SKM-1 (cell line): ENCODE data around the gene ZNF474.

Experiments
- DNase-seq: peaks from one replicate; lab custom pipeline; 2025; ENCODE audit not compliant: unreplicated experiment; lab: John Stamatoyannopoulos, UW

Gene ZNF474

DNA sequence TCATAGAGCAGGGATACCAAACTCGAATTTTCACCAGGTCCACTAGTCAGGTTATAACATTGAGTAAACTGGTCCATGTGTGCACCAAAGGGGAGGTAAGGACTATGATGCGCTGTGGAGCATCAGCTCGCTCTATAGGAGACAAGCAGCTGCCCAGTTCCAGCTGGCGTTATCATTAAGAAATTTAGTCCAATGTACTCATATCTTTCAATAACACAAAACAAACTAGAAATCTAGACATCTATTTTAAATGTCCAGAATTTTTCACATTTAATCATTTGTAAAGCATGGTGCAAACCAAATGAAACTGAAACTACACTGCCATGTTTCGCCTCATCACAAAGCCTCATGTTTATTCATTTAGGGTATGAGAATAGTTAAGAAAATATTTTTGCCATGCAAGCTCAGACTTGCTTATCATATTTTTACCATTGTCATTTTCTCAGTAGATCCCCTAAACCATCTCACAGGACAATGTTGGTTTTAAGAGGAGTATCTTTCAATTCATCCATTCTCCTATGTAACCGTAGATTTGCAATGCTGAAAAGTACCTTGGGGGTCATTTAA, 50.9 kb downstream of the ZNF474 start:
- no peak for DNase-seq

- no peak for DNase-seq
Observed at GRCh38 chr5:122180863-122181548, 51.7 kb downstream of the ZNF474 start.

DNA sequence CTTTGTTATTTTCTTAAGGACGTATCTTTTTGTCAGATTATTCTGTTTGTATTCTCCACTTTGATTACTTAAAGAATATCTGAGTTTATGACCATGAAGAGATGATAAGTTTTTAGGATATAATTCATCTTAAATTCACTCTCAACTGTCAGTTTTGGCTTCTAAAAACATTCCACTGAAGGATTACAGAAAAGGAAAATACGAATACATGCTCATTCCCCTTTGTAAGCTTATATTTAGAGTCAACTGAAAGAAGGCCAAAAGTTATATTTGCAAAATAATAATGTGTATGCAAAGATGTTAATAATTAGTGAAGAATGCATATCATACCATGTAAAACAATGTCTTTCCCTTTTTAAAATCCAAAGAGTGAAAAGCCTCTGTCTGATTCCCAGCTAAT, 52.5 kb downstream of the ZNF474 start:
- DNase-seq = no peak

- DNase-seq = no peak
Observed at GRCh38 chr5:122182491-122182921, 53.2 kb downstream of the ZNF474 start.

DNA sequence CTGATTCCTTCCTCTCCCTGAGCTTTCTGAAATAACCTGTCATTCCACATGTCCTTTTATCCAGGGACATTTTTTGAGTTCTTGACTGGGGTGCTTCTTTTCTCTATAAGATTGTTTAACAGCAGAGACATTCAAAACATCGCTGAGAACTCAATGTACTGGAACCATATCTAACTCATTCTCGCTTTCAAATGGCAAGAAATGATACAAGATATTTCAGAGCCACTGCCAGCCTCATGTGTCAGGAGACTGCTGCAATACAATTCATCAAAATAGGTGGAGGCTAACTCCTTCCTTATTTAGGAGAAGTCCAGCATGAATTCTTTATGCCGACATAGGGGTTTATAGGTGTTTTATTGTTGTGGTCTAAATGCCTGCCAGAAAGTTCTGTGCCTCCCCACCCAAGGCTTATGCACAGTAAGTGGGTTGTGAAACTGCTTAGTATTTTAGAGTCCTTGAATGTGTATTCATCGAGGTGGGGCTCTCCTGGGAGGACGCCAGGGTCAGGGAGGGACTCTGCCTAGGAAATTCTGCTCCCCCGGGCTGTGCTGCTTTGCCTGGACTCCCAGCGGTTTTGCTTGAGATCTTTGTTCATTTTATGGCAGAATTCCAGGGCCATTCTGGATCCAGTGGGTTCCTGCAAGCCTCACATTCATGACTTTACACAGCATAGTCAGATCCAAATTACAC, 53.9 kb downstream of the ZNF474 start:
- DNase-seq = no peak

GRCh38 chr5:122183788-122184170, 54.4 kb downstream of the ZNF474 start:
- DNase-seq = no peak

DNA sequence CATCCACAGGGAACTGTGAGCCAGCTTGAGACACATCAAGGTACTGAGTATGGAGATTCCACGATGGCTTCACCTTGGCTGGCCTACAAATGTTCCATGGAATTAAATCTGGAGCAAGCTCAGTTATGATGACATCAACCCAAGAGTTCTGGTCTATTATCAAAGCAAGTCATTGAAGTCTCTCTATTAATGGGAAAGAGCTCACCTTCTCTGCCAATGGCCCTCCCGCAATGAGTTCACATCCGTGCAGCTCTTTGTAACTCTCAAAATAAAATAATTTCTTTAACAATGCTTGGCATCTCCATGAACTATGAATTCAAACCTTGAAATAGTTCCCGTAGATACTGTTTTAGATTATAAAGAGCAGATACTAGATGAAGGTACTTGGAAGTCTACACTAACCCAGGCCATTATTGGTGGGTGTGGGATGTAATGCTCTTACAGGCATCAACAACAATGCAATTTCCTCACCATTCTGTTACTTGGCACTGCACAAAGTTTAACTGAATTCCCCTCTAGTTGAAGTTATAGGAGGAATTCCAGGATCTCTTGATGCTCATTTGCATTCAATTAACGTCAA, 55.4 kb downstream of the ZNF474 start:
- no peak for DNase-seq

- no peak for DNase-seq
Observed at GRCh38 chr5:122187426-122187825, 58.1 kb downstream of the ZNF474 start.

- DNase-seq = no peak
Observed at GRCh38 chr5:122190156-122190555, 60.8 kb downstream of the ZNF474 start.

DNA sequence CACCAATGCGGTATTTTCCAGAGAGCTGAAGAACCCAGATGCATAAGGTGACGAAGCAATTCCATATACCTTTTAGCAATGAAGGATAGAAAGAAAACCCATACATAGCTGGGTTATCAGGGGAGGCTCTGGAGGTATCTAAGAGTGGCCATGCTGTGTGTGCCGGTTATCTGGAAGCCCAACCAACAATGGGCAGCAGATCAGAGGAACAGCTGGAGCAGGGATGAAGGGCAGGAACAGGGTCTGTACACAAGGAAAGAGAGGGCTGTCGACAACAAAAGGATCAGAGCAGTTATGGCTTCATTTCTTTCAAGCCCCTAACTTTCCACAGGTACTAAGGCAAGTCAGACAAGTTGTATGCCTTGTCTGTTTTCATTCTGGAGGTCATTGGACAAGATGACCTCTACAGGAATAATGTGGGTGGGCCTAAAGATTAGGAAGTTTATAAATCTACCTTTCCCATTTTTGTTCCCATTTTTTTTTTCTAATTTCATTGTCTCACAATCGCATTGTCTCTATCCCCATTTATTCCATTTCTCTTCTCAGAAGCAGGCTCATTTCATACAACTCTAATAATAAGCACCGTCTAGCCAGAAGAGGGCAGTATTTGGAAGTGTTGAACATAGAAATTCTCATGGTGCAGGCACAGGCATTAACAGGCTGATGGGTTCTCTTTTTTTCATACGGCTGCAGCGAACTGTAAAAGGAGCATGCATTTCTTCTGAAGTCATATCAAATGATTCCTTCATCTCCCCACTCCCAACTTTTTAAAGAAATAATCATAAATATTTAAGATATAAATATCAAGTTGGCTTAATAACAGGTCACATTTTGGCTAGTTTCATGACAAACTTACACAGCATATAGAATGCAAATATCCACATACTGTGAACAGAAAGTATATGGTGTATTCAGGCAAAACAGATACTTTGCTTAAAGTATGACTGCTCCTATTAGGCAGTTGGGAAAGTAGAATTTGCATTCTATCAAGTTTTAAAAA, 63.5 kb downstream of the ZNF474 start:
- peak; percentile 74 for DNase-seq

- DNase-seq = peak; percentile 14
Observed at GRCh38 chr5:122195802-122196394, 66.6 kb downstream of the ZNF474 start.

DNA sequence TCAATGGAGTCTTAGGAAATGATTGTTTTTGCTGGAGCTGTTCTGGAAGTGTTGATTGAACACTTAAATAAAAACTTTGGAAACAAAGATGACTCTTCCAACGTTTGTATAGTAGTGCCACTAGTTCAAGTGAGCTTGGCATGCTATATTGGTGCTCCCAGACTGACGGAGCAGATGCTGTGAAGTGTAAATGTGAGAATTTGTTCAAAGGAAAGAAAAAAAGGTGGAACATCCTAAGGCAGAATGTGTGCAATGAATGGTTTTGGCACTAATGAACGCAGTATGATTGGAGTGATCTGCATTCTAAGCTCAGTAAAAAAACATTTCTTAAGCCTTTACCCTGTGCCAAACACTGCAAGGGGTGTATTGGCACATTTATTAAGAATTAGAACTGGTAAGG, 69.8 kb downstream of the ZNF474 start:
- no peak for DNase-seq

GRCh38 chr5:122200450-122200849, 71.1 kb downstream of the ZNF474 start:
- no peak for DNase-seq

GRCh38 chr5:122200865-122201264, 71.5 kb downstream of the ZNF474 start:
- DNase-seq = no peak

DNA sequence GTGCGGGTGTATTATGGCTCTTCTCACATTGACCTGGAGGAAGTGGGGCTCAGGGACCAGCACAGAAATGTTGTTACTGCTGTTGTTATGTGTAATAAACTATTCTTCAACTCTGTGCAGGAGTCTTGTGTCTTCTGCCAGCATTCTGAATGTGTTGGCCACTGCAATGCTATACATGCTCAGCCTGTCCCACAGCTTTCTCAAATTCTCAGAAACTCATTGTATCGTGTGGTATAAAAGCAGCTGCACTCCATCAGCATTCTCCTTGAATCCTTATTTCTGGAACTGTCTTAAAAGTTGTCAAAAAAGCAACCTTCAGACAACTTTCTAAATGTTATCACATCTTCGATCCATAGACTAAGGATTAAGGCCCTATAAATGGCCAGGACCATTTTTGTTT, 72.0 kb downstream of the ZNF474 start:
- DNase-seq = no peak

GRCh38 chr5:122202952-122203351, 73.6 kb downstream of the ZNF474 start:
- DNase-seq = no peak
